Progenitor cell of endocrine pancreas (in vitro differentiated cells): ENCODE results near the gene KIF18A. TPM values are rescaled to one million over a fixed set of nuclear protein-coding genes. Genes with fewer than 3 reads are reported as not detected.

Experiments used
- DNase-seq: peaks from one replicate; pipeline ENCODE4 v3.0.0; 2021; ENCODE audit warnings: low spot score; ENCODE audit not compliant: unreplicated experiment
- H3K27ac Mint-ChIP-seq: 2 replicates; pipeline ENCODE4 v1.8.0; 2021; ENCODE audit warnings: mild to moderate bottlenecking, moderate library complexity, mixed read lengths
- H3K27me3 Mint-ChIP-seq: 2 replicates; pipeline ENCODE4 v1.8.0; 2021; ENCODE audit warnings: mixed read lengths
- H3K36me3 Mint-ChIP-seq: 2 replicates; pipeline ENCODE4 v1.8.0; 2022; ENCODE audit warnings: mixed read lengths; ENCODE audit not compliant: insufficient read depth
- H3K4me1 Mint-ChIP-seq: 2 replicates; pipeline ENCODE4 v1.8.0; 2021; ENCODE audit warnings: low read depth, mixed read lengths
- H3K4me3 Mint-ChIP-seq: 2 replicates; pipeline ENCODE4 v1.8.0; 2021; ENCODE audit warnings: low read depth, mild to moderate bottlenecking, moderate library complexity, mixed read lengths
- H3K9me3 Mint-ChIP-seq: 2 replicates; pipeline ENCODE4 v1.8.0; 2021; ENCODE audit warnings: low read depth, mixed read lengths
- total RNA-seq: library from RNA; stranded (reverse); gene quantifications from 2 replicates; pipeline ENCODE4 v1.2.1, GENCODE V29; 2021
- TF ChIP-seq, protein P1 (sequence below): fragments of 200-600 bp; sonication (generic); IDR thresholded peaks from one replicate; pipeline ENCODE4 v1.5.0; 2021; ENCODE audit warnings: antibody characterized with exemption, mild to moderate bottlenecking; ENCODE audit not compliant: unreplicated experiment

The KIF18A gene
- total RNA-seq, 1 donor from 2014 or later: 19.1 TPM

DNA sequence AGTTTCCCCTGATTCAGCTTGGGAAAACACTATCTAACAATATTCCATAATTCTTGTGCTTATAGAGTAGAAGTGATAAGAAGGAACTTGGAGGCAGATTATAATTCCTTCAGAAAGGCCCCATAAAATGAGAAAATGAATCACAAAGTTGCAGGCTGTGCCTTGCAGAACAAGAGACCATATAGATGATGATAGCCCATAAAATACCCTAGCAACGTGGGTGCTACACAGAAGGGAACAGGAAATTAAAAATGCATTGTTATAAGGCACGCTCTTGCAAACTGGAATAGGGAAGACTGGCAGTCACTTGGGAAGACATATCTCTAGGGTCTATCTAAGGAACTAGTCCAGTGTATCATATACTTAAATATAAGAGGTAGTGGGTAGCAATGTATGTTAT is 67.6 kb downstream of the KIF18A start:
- no peak overlapping the region for H3K27ac Mint-ChIP-seq
- no peak for DNase-seq
- no peak overlapping the region for H3K4me3 Mint-ChIP-seq
- no peaks in the 10 kb centered on the region for H3K27me3 Mint-ChIP-seq
- TF ChIP-seq, protein P1, sequence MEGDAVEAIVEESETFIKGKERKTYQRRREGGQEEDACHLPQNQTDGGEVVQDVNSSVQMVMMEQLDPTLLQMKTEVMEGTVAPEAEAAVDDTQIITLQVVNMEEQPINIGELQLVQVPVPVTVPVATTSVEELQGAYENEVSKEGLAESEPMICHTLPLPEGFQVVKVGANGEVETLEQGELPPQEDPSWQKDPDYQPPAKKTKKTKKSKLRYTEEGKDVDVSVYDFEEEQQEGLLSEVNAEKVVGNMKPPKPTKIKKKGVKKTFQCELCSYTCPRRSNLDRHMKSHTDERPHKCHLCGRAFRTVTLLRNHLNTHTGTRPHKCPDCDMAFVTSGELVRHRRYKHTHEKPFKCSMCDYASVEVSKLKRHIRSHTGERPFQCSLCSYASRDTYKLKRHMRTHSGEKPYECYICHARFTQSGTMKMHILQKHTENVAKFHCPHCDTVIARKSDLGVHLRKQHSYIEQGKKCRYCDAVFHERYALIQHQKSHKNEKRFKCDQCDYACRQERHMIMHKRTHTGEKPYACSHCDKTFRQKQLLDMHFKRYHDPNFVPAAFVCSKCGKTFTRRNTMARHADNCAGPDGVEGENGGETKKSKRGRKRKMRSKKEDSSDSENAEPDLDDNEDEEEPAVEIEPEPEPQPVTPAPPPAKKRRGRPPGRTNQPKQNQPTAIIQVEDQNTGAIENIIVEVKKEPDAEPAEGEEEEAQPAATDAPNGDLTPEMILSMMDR: no peak
- peaks cover 3% of the 10 kb centered on the region for H3K36me3 Mint-ChIP-seq
- H3K9me3 Mint-ChIP-seq: no peaks in the 10 kb centered on the region
- H3K4me1 Mint-ChIP-seq: no peaks in the 10 kb centered on the region

DNA sequence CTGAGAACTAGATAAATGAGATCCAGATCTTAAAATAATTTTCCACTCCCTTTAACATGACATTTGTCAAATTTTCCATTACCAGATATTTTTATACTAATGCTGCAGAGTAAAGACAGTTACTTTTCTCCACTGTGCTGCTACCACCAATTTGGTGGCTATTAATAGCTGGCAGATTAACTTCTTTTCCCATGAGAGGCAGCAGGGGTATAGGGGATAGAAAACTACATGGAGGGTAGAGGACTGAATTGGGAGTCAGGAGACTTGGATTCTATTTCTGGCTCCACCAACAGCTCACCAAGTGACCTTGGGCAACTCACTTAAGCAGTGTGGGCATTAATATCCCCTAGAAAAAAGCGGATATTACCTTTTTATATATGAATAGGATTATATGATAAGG is 69.2 kb downstream of the KIF18A start:
- Mint-ChIP-seq H3K4me3 (no peak overlapping the region), H3K9me3 (no peaks in the 10 kb centered on the region), H3K27ac (no peak overlapping the region), H3K27me3 (no peaks in the 10 kb centered on the region), H3K4me1 (no peaks in the 10 kb centered on the region), H3K36me3 (peaks cover 5% of the 10 kb centered on the region)
- TF ChIP-seq, protein P1: no peak
- DNase-seq: no peak

DNA sequence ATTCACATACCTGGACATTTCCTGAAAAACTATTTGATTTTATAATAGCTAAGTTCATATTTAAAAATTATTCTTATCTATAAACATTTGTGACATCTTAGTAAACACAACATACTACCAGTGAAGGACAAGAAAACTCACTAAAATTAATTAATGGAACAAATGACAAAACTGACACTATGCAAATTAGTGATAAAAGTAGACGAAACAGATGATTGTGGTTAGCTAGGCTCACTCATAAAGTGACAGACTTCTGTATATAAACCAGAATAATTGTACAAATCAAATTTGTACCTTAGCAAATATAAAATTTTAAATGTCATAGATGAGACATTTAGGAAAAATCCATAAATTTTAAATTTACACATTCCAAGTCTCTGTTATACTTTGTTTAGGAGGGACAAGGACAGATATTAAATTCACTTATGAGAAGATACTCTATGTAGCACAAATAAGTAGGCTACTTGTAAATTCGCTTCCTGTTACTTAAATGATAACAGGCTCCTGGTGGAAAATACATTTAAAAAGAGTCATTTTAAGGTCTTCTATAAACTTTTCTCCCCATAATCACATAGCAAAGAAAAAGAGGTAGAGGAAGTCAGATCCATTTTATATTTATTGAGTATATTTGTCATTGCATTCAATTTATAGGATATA is 81.2 kb downstream of the KIF18A start:
- Mint-ChIP-seq H3K4me1 (no peaks in the 10 kb centered on the region), H3K9me3 (peaks cover 11% of the 10 kb centered on the region), H3K36me3 (peaks cover 18% of the 10 kb centered on the region), H3K27ac (no peak overlapping the region), H3K27me3 (no peaks in the 10 kb centered on the region), H3K4me3 (no peak overlapping the region)
- TF ChIP-seq, protein P1: no peak
- DNase-seq: no peak

DNA sequence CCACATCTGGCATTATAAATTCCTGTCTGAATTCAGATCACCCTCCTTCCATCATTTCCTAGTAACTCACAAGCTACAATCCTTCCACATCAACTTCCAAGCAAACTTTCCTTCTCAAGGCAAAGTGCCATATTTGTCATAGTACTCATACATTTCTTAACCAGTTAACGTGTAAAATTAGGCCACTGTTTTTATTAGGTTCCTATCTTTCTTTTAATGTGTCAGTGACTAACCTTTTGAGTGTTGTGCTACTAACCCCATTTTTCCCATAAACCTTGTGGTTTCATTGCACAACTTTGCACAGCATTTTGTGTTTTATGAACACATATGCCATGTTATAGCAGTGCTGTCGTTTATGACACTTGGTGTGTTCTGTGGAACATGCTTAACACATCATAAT is 90.1 kb downstream of the KIF18A start:
- Mint-ChIP-seq H3K27ac (no peak overlapping the region), H3K36me3 (no peaks in the 10 kb centered on the region), H3K4me1 (no peaks in the 10 kb centered on the region), H3K27me3 (no peaks in the 10 kb centered on the region), H3K9me3 (no peaks in the 10 kb centered on the region), H3K4me3 (no peak overlapping the region)
- TF ChIP-seq, protein P1: no peak
- DNase-seq: no peak

DNA sequence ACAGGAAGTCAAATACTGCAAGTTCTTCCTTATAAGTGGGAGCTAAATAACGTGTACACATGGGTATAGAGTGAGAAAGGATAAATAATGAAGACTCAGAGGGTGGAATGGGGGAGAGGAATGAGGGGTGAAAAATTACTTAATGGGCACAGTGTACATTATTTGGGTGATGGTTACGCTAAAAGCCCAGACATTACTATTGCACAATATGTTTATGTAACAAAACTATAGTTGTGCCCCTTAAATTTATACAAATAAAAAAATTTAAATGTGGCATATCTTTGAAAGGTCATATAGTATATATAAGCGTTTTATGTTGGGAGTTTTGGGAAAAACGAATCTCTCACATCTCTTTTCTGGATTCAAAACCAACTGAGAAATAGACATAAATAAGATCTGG is 96.1 kb downstream of the KIF18A start:
- Mint-ChIP-seq H3K9me3 (no peaks in the 10 kb centered on the region), H3K4me3 (no peak overlapping the region), H3K27ac (no peak overlapping the region), H3K36me3 (no peaks in the 10 kb centered on the region), H3K27me3 (no peaks in the 10 kb centered on the region), H3K4me1 (no peaks in the 10 kb centered on the region)
- DNase-seq: no peak
- TF ChIP-seq, protein P1: no peak
